Measurements from ENCODE around the gene MYH14.

The MYH14 gene

GRCh38 chr19:50311723-50312635 lies 108.6 kb downstream of the MYH14 start:
- no peak overlapping the region for H3K4me3 ChIP-seq (replicated peaks; ENCODE audit: low read depth, low read length)
- peaks cover 5% of the 10 kb centered on the region for H3K27me3 ChIP-seq (replicated peaks; ENCODE audit: control insufficient read depth, insufficient read depth, low read length)
- TF ChIP-seq CTCF (IDR thresholded peaks at IDR 0.05; ENCODE audit: insufficient read depth, low read length, poor library complexity, severe bottlenecking): no peak
- H3K36me3 ChIP-seq (ENCODE audit: control insufficient read depth, insufficient read depth, low read length): no peaks in the 10 kb centered on the region
- no peak for DNase-seq (ENCODE audit: extremely low read depth, insufficient read length)

GRCh38 chr19:50312967-50313811 lies 109.8 kb downstream of the MYH14 start:
- Histone ChIP-seq H3K4me3 (replicated peaks; ENCODE audit: low read depth, low read length) (no peak overlapping the region), H3K36me3 (ENCODE audit: control insufficient read depth, insufficient read depth, low read length) (no peaks in the 10 kb centered on the region), H3K27me3 (replicated peaks; ENCODE audit: control insufficient read depth, insufficient read depth, low read length) (peaks cover 5% of the 10 kb centered on the region)
- no peak for DNase-seq (ENCODE audit: extremely low read depth, insufficient read length)
- TF ChIP-seq CTCF (IDR thresholded peaks at IDR 0.05; ENCODE audit: insufficient read depth, low read length, poor library complexity, severe bottlenecking): no peak

GRCh38 chr19:50313812-50314536 lies 110.6 kb downstream of the MYH14 start:
- no peak for DNase-seq (ENCODE audit: extremely low read depth, insufficient read length)
- no peak for TF ChIP-seq CTCF (IDR thresholded peaks at IDR 0.05; ENCODE audit: insufficient read depth, low read length, poor library complexity, severe bottlenecking)
- H3K4me3 ChIP-seq (replicated peaks; ENCODE audit: low read depth, low read length): no peak overlapping the region
- peaks cover 5% of the 10 kb centered on the region for H3K27me3 ChIP-seq (replicated peaks; ENCODE audit: control insufficient read depth, insufficient read depth, low read length)
- H3K36me3 ChIP-seq (ENCODE audit: control insufficient read depth, insufficient read depth, low read length): no peaks in the 10 kb centered on the region

GRCh38 chr19:50314724-50315708 lies 111.6 kb downstream of the MYH14 start:
- Histone ChIP-seq H3K27me3 (replicated peaks; ENCODE audit: control insufficient read depth, insufficient read depth, low read length) (peaks cover 5% of the 10 kb centered on the region), H3K4me3 (replicated peaks; ENCODE audit: low read depth, low read length) (no peak overlapping the region), H3K36me3 (ENCODE audit: control insufficient read depth, insufficient read depth, low read length) (no peaks in the 10 kb centered on the region)
- TF ChIP-seq CTCF (IDR thresholded peaks at IDR 0.05; ENCODE audit: insufficient read depth, low read length, poor library complexity, severe bottlenecking): no peak
- DNase-seq (ENCODE audit: extremely low read depth, insufficient read length): no peak
